BLaER1 (cell line): ENCODE measurements around the gene SYT8.

Experiments
- H3K27ac ChIP-seq: shearing (Covaris generic); formaldehyde crosslinking; 2 replicates; pipeline ENCODE4 v1.8.1; 2022
- H3K27me3 ChIP-seq: shearing (Covaris generic); formaldehyde crosslinking; 2 replicates; pipeline ENCODE4 v1.8.1; 2022
- H3K36me3 ChIP-seq: shearing (Covaris generic); formaldehyde crosslinking; 2 replicates; pipeline ENCODE4 v1.8.1; 2022
- H3K4me1 ChIP-seq: shearing (Covaris generic); formaldehyde crosslinking; 2 replicates; pipeline ENCODE4 v1.8.1; 2022
- H3K4me2 ChIP-seq: shearing (Covaris generic); formaldehyde crosslinking; 2 replicates; pipeline ENCODE4 v1.8.1; 2022
- H3K4me3 ChIP-seq: shearing (Covaris generic); formaldehyde crosslinking; 2 replicates; pipeline ENCODE4 v1.8.1; 2022
- H3K9ac ChIP-seq: shearing (Covaris generic); formaldehyde crosslinking; 2 replicates; pipeline ENCODE4 v1.8.1; 2022
- H3K9me3 ChIP-seq: shearing (Covaris generic); formaldehyde crosslinking; 2 replicates; pipeline ENCODE4 v1.8.1; 2022
- H4K20me1 ChIP-seq: shearing (Covaris generic); formaldehyde crosslinking; 2 replicates; pipeline ENCODE4 v1.8.1; 2022
- Cebpa-rat ChIP-seq: shearing (Covaris generic); IDR thresholded peaks from 2 replicates; pipeline ENCODE4 v1.8.1; 2022

The SYT8 gene

DNA sequence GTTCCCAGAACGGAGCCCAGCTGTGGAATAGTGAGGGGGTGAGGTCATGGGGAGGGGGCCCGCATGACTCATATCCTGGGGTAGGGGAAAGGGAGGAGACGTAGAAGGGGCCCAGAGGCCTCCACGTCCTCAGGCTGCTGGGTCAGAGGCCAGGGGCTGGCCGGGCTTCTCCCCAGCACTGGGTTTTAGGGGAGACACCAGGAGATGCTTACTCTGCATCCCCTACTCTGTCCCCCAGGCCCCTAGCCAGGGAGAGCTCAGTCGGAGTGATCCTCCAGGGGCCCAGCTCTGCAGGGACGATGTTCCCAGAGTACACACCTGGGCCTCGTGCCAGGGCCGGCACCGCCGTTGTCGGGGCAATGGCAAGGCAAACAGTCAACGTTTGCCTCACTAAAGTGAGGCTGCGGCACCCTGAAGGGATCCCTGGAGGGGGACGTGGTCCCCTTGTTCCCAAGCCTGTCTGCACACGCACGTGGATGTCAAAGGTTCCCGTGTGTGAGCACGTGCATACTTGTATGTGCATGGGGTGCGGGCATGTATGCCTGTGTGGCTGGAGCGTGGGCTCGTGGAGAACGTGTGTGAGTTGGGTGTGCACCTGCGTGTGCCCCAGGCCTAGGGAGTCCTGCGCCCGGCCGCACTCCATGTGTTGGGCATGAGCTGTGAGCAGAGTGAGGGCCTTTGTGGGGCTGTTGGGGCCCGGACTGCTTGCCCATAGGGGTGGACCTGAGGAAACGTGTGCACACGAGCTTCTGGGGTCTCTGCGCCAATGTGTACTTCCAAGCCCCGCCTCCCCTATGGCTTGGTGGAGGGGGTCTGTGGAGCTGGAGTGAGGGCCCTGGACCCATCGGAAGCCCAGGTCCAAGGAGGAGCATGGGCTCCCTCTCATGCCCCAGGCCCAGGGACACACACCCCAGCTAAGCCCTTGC lies 42.7 kb downstream of the SYT8 start:
- no peak overlapping the region for H3K4me3 ChIP-seq
- H3K36me3 ChIP-seq: no peaks in the 10 kb centered on the region
- no peak for TF ChIP-seq Cebpa-rat
- no peak overlapping the region for H3K27ac ChIP-seq
- H3K27me3 ChIP-seq: no peaks in the 10 kb centered on the region
- H3K4me1 ChIP-seq: peaks cover 92% of the 10 kb centered on the region
- peaks cover 16% of the 10 kb centered on the region for H4K20me1 ChIP-seq
- peak overlapping the region; percentile 71 for H3K4me2 ChIP-seq
- H3K9ac ChIP-seq: no peak overlapping the region
- no peaks in the 10 kb centered on the region for H3K9me3 ChIP-seq

DNA sequence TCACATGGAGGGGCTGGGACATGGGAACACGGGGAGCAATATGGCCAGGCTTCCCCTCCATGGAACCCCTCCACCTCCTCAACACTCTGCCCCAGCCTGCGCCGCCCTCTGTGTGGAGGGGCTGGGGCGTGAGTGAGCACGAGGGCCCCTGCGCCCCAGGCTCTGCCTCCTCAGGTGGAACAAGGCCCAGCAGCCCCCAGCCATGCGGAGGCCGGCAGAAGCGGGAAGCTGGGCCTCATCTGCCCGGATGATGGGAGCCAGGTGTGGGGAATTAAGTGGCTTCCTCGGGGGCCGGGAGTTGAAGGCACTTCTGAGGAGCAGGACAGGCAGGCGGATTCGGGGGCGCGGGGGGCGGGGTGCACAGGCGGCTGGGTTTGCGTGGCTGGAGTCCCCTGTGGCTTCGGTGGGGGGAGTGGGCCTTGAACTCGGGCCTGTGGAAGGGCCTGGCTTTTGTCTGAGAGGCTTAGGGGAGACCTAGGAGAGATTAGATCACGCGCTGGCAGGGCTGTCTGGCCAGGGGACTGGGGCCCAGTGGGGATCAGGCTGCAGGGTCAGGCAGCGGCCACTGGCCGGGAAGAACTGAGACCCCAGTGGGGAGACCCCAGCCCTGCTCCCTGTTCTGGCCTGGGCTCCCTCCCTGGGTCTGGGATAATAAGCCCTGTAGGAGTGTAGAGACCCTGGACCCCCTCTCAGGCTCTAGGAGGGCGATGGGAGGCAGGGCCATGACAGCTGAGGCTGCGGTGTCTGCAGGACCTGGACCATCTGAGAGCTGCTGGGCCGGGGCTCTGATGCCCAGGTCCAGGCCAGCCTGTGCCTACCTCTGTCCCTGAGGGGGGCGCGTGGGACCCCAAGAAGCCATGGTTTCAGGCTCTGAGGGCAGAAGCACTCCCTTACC lies 43.6 kb downstream of the SYT8 start:
- Histone ChIP-seq H3K4me3 (no peak overlapping the region), H3K36me3 (no peaks in the 10 kb centered on the region), H3K27me3 (no peaks in the 10 kb centered on the region), H3K9me3 (no peaks in the 10 kb centered on the region), H3K27ac (no peak overlapping the region), H3K4me1 (peaks cover 92% of the 10 kb centered on the region), H4K20me1 (peaks cover 11% of the 10 kb centered on the region; the same call in 1 of the 2 replicates), H3K9ac (no peak overlapping the region), H3K4me2 (peak overlapping the region; percentile 71; the same call in 1 of the 2 replicates)
- no peak for TF ChIP-seq Cebpa-rat

DNA sequence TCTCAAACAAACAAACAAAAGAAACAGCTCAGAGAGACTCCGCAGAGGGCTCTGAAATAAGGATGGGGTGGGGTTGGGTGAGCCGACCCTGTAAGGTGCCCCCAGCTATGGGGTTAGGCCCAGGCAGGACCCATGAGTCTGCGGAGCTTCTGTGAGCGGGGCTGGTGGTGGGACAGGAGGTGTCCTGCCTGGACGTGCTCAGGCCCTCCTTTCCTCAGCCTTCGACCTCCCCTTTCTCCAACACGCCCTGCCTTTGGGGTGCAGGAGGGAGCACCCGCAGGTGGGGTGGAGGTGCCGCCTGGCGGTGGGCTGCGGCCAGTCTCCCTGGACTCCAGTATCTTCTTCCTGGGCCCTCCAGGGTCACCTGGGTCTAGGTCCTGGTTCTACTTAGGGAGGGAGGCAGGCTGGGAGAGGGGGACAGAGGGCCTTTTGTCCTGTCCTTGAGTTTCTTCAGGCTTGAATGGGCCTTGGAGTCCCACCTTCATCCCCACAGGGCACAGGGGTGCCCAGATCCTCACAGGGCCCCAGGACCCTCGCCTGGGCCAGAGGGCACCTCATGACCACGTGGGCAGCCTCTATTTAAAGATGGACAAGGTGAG lies 44.7 kb downstream of the SYT8 start:
- H3K4me2 ChIP-seq: peak overlapping the region; percentile 94
- H3K27me3 ChIP-seq: no peaks in the 10 kb centered on the region
- H3K4me1 ChIP-seq: peaks cover 97% of the 10 kb centered on the region
- no peak overlapping the region for H3K9ac ChIP-seq
- H3K9me3 ChIP-seq: no peaks in the 10 kb centered on the region
- H4K20me1 ChIP-seq: peaks cover 11% of the 10 kb centered on the region; the same call in 1 of the 2 replicates
- H3K4me3 ChIP-seq: no peak overlapping the region
- H3K36me3 ChIP-seq: no peaks in the 10 kb centered on the region
- H3K27ac ChIP-seq: peak overlapping the region; percentile 88; the same call in 1 of the 2 replicates
- no peak for TF ChIP-seq Cebpa-rat

DNA sequence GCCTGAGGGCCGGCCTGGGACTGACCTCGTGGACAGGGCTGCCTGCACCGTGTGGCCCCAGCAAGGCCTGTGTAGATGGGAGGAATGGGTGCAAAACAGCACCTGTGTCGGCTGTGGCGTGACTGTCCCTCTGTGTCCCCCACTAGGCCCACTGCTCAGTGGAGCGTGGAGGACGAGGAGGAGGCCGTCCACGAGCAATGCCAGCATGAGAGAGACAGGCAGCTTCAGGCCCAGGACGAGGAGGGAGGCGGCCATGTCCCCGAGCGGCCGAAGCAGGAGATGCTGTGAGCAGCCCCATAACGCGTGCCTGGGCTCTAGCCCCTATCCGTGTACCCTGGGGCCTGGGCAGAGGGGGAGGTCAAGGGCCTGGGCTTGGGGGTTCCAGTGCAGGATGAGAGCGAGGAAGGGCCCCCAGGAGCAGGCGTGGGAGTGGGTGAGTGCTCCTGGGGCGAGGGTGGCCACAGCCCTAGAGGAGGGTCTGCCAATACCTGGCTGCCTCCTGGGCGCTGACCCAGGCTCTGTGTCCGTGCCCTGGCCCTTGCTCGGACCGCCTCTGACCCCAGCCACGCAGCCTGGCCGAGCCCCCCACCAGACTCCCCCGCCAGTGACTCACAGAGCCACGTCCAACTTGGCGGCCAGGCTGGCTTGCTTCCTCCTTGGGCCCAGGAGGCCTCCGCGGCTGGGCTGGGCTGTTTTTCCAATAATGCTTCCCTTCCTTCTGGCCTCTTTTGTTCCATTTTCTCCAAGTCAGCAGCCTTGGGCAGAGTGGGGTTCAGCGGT lies 45.3 kb downstream of the SYT8 start:
- peak overlapping the region; percentile 50 for H3K9ac ChIP-seq
- H3K27me3 ChIP-seq: no peaks in the 10 kb centered on the region
- H4K20me1 ChIP-seq: peaks cover 11% of the 10 kb centered on the region; the same call in 1 of the 2 replicates
- TF ChIP-seq Cebpa-rat: no peak
- no peaks in the 10 kb centered on the region for H3K36me3 ChIP-seq
- H3K4me2 ChIP-seq: peak overlapping the region; percentile 94
- peaks cover 90% of the 10 kb centered on the region for H3K4me1 ChIP-seq
- peak overlapping the region; percentile 88 for H3K27ac ChIP-seq
- no peaks in the 10 kb centered on the region for H3K9me3 ChIP-seq
- H3K4me3 ChIP-seq: no peak overlapping the region

DNA sequence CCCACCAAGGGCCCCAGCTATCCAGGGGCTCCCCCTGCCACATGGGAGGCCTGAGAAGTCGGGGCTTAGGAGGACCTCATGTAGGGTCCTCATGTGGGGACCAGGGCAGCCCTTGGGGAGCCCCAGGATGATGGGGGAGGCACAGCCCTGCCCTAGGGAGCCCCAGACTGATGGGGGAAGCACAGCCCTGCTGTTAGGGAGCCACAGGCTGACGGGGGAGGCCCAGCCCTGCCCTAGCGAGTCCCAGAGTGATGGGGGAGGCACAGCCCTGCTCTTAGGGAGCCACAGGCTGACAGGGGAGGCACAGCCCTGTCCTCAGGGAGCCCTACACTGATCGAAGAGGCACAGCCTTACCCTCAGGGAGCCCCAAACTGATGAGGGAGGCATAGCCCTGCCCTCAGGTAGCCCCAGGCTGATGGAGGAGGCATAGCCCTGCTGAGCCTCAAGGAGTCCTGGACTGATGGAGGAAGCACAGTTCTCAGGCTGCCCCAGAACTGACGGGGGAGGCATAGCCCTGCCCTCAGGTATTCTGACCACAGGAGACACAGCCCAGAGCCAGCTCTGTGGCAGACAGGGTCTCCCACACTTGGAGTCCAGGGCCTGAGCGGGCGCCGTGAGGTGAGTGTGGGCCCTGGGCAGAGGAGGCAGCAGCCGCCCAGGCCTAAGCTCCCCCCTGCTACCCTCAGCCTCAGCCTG lies 46.1 kb downstream of the SYT8 start:
- Histone ChIP-seq H3K4me2 (peak overlapping the region; percentile 94), H3K36me3 (no peaks in the 10 kb centered on the region), H3K4me3 (0 out of 2 replicates have a peak overlapping the region, but pooled peaks have one; percentile 42), H4K20me1 (peaks cover 11% of the 10 kb centered on the region; the same call in 1 of the 2 replicates), H3K9me3 (no peaks in the 10 kb centered on the region), H3K27me3 (no peaks in the 10 kb centered on the region), H3K27ac (peak overlapping the region; percentile 88), H3K9ac (peak overlapping the region; percentile 65), H3K4me1 (peaks cover 82% of the 10 kb centered on the region)
- TF ChIP-seq Cebpa-rat: no peak

DNA sequence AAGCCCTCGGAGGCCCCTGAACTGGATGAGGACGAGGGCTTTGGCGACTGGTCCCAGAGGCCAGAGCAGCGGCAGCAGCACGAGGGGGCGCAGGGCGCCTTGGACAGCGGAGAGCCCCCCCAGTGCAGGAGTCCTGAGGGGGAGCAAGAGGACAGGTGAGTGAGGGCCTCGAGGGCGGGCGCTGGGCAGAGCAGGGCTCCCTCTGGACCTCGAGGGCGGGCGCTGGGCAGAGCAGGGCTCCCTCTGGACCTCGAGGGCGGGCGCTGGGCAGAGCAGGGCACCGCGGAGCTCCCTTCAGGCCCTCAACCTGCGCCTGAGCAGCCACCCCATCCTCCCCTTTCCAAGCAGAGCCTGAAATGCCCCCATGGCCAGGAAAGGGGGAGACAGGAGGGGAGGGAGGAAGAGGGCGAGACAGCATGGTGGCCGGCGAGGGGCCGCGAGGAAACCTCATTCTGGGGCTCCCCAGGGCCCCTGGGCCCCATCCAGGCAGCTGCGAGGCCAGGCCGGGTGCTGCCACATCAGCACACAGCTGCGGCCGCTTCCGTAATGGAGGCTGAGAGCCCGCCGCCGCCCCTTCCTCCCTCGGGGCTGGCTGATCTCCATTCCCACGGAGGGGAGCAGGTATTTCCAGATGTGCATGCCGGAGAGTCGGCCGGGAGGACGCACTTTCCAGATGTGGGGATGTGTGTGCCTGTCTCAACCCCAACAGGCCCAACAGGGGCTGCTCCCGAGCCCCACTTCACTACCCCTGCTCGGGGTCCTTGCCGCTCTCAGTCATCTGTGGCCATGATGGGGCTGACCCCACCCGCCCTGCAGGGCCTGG lies 46.9 kb downstream of the SYT8 start:
- Histone ChIP-seq H3K9ac (peak overlapping the region; percentile 65), H4K20me1 (0 out of 2 replicates have a peak, but pooled peaks cover 6% of the 10 kb centered on the region), H3K9me3 (no peaks in the 10 kb centered on the region), H3K27me3 (no peaks in the 10 kb centered on the region), H3K4me1 (peaks cover 74% of the 10 kb centered on the region), H3K27ac (peak overlapping the region; percentile 88), H3K36me3 (no peaks in the 10 kb centered on the region), H3K4me3 (peak overlapping the region; percentile 42), H3K4me2 (peak overlapping the region; percentile 94)
- TF ChIP-seq Cebpa-rat: no peak

DNA sequence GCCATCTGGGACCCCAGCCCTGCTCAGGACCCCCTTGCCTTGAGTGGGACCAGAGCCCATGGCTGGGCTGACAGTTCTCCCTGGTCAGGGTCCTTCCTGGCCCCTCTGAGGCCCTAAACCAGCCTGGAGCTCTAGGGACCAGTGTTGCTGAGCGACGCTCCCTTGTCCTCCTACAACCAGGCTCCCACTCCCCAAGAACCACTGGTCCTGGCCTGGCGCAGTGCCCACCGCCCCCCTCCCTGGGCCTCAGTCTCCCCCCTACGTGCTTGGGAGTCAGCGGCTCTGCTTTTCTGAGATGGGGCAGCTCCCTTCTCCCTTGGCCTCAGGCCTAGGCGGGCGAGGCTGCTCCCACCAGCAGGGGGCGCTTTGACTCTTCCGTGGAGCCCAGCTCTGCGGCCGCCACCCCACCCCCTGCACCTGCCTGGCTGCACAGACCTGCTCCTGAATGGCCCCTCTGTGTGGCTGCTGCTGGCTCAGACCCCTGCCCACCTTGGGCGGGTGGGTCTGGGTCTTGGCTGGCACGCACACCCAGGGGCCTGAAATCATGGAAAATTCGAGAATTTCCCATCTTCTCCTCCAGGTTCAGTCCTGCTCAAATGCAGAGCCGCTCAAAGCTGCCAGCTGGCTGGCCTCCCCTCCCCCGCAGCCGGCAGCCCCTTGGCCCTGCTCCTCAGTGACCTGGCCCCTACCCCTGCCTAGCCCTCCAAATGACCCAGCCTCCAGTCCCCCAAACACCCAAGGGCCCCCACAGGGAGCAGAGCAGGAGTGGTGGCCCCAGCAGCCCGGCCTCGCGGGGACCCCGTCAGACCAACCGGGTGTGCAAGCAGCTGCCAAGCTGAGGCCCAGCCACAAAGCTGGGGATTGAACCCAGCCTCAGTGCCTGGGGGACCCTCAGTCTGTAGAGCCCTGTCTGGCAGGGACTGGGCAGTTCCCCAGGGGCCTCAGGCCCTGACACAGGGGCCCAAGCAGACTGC lies 47.8 kb downstream of the SYT8 start:
- Histone ChIP-seq H3K9ac (peak overlapping the region; percentile 43; the same call in 1 of the 2 replicates), H3K9me3 (no peaks in the 10 kb centered on the region), H3K4me2 (peak overlapping the region; percentile 94), H4K20me1 (0 out of 2 replicates have a peak, but pooled peaks cover 6% of the 10 kb centered on the region), H3K36me3 (no peaks in the 10 kb centered on the region), H3K4me3 (peak overlapping the region; percentile 42), H3K27ac (peak overlapping the region; percentile 88), H3K4me1 (peaks cover 69% of the 10 kb centered on the region), H3K27me3 (no peaks in the 10 kb centered on the region)
- no peak for TF ChIP-seq Cebpa-rat
